Mesothelial cell of epicardium (in vitro differentiated cells): Measurements from ENCODE around the gene SLC16A12. TPM values are rescaled to one million over a fixed set of nuclear protein-coding genes. Genes with fewer than 3 reads are reported as not detected.
"Not testable (repeated sequence)": the region's sequence is repeated elsewhere in the genome, so short reads cannot be mapped to it uniquely, and the experiment has no call there.

Source experiments
- DNase-seq, 2 experiments: peaks; one replicate each; pipeline ENCODE4 v3.0.0; 2021; ENCODE audit warnings: low spot score in 2 of 2; ENCODE audit not compliant: unreplicated experiment in 2 of 2
- H3K27ac Mint-ChIP-seq: 2 replicates; pipeline ENCODE4 v1.8.0; 2021; ENCODE audit warnings: mixed read lengths
- H3K27me3 Mint-ChIP-seq: 2 replicates; pipeline ENCODE4 v1.8.0; 2021; ENCODE audit warnings: low read depth, mixed read lengths
- H3K36me3 Mint-ChIP-seq: 2 replicates; pipeline ENCODE4 v1.8.0; 2021; ENCODE audit warnings: mixed read lengths
- H3K4me1 Mint-ChIP-seq: 2 replicates; pipeline ENCODE4 v1.8.0; 2021; ENCODE audit warnings: mixed read lengths
- H3K4me3 Mint-ChIP-seq: 2 replicates; pipeline ENCODE4 v1.8.0; 2021; ENCODE audit warnings: mild to moderate bottlenecking, moderate library complexity, mixed read lengths
- H3K9me3 Mint-ChIP-seq: 2 replicates; pipeline ENCODE4 v1.8.0; 2021; ENCODE audit warnings: mixed read lengths
- CTCF ChIP-seq: fragments of 200-600 bp; sonication (generic); IDR thresholded peaks from one replicate; pipeline ENCODE4 v1.5.0; 2021; ENCODE audit warnings: antibody characterized with exemption; ENCODE audit not compliant: unreplicated experiment
- total RNA-seq: library from RNA; stranded (reverse); gene quantifications from 3 replicates; pipeline ENCODE4 v1.2.1, GENCODE V29; 2021

The SLC16A12 gene
- total RNA-seq, 1 donor from 2014 or later: 3.0 TPM

GRCh38 chr10:89395141-89395540 is 140.3 kb downstream of the SLC16A12 start:
- no peak for DNase-seq
- peaks cover 39% of the 10 kb centered on the region for H3K36me3 Mint-ChIP-seq
- peaks cover 31% of the 10 kb centered on the region for H3K4me1 Mint-ChIP-seq
- no peaks in the 10 kb centered on the region for H3K27me3 Mint-ChIP-seq
- H3K4me3 Mint-ChIP-seq: peak overlapping the region; percentile 56
- H3K27ac Mint-ChIP-seq: no peak overlapping the region
- TF ChIP-seq CTCF: no peak
- H3K9me3 Mint-ChIP-seq: peaks cover 31% of the 10 kb centered on the region

- Mint-ChIP-seq H3K36me3 (peaks cover 27% of the 10 kb centered on the region), H3K27ac (no peak overlapping the region), H3K4me1 (peaks cover 31% of the 10 kb centered on the region), H3K9me3 (peaks cover 18% of the 10 kb centered on the region), H3K27me3 (no peaks in the 10 kb centered on the region), H3K4me3 (peak overlapping the region; percentile 74)
- no peak for TF ChIP-seq CTCF
- no peak for DNase-seq
Observed at GRCh38 chr10:89393898-89394297, 141.5 kb downstream of the SLC16A12 start.

GRCh38 chr10:89392974-89393373 is 142.4 kb downstream of the SLC16A12 start:
- H3K4me1 Mint-ChIP-seq: peaks cover 31% of the 10 kb centered on the region
- H3K4me3 Mint-ChIP-seq: peak overlapping the region; percentile 74
- peaks cover 18% of the 10 kb centered on the region for H3K36me3 Mint-ChIP-seq
- no peak for DNase-seq
- H3K27ac Mint-ChIP-seq: peak overlapping the region; percentile 98
- H3K27me3 Mint-ChIP-seq: no peaks in the 10 kb centered on the region
- peaks cover 11% of the 10 kb centered on the region for H3K9me3 Mint-ChIP-seq
- TF ChIP-seq CTCF: no peak

- Mint-ChIP-seq H3K9me3 (peaks cover 8% of the 10 kb centered on the region), H3K36me3 (peaks cover 14% of the 10 kb centered on the region), H3K27ac (peak within 1 kb of the TSS; percentile 98), H3K4me3 (peak within 1 kb of the TSS; percentile 74), H3K4me1 (peaks cover 31% of the 10 kb centered on the region), H3K27me3 (no peaks in the 10 kb centered on the region)
- DNase-seq: no peak
- TF ChIP-seq CTCF: no peak
Observed at GRCh38 chr10:89391907-89392756, 143.3 kb downstream of the SLC16A12 start, which contains the start of gene IFIT1. Gene IFIT1, plus strand, starts transcription at chr10:89392623. Its CDS starts 90 bp downstream, at chr10:89392713.

GRCh38 chr10:89391226-89391576 is 144.2 kb downstream of the SLC16A12 start:
- H3K27me3 Mint-ChIP-seq, H3K4me3 Mint-ChIP-seq, DNase-seq, H3K9me3 Mint-ChIP-seq, H3K36me3 Mint-ChIP-seq: not testable (repeated sequence)
- Mint-ChIP-seq H3K4me1 (peaks cover 31% of the 10 kb centered on the region), H3K27ac (peak overlapping the region; percentile 60)

GRCh38 chr10:89390476-89391225 is 144.7 kb downstream of the SLC16A12 start:
- no peak for TF ChIP-seq CTCF
- H3K27ac Mint-ChIP-seq: peak overlapping the region; percentile 60
- H3K9me3 Mint-ChIP-seq: no peaks in the 10 kb centered on the region
- peaks cover 31% of the 10 kb centered on the region for H3K4me1 Mint-ChIP-seq
- H3K27me3 Mint-ChIP-seq: no peaks in the 10 kb centered on the region
- no peak for DNase-seq
- no peak overlapping the region for H3K4me3 Mint-ChIP-seq
- peaks cover 3% of the 10 kb centered on the region for H3K36me3 Mint-ChIP-seq
